ENCODE measurements around the gene HTR2C. TPM values are rescaled to one million over a fixed set of nuclear protein-coding genes. Genes with fewer than 3 reads are reported as not detected.

The HTR2C gene
- total RNA-seq, 3 donors from 2014 or later = not detected

GRCh38 chrX:114717921-114718320, 134.0 kb downstream of the HTR2C start:
- no peaks in the 10 kb centered on the region for H3K36me3 ChIP-seq (ENCODE audit: low read depth)
- no peak for TF ChIP-seq CTCF (IDR thresholded peaks at IDR 0.05)
- H3K4me3 ChIP-seq = no peak overlapping the region
- DNase-seq (peak in 1 of 3 donors; percentile 1), ATAC-seq (no peak)
- intact Hi-C loops (cut with DNase I, micrococcal nuclease) = no loop called here
- no peaks in the 10 kb centered on the region for H3K4me1 ChIP-seq (ENCODE audit: low read depth)
- H3K9me3 ChIP-seq = no peaks in the 10 kb centered on the region

GRCh38 chrX:114766541-114766940, 182.7 kb downstream of the HTR2C start:
- Histone ChIP-seq H3K36me3 (ENCODE audit: low read depth) (no peaks in the 10 kb centered on the region), H3K9me3 (no peaks in the 10 kb centered on the region), H3K4me3 (no peak overlapping the region), H3K4me1 (ENCODE audit: low read depth) (no peaks in the 10 kb centered on the region)
- TF ChIP-seq CTCF (IDR thresholded peaks at IDR 0.05) = no peak
- DNase-seq = no peak
- intact Hi-C loops (cut with DNase I, micrococcal nuclease) = no loop called here
- no peak for ATAC-seq

- DNase-seq (no peak), ATAC-seq (no peak)
- intact Hi-C loops (cut with DNase I, micrococcal nuclease) = no loop called here
- H3K36me3 ChIP-seq (ENCODE audit: low read depth) = no peaks in the 10 kb centered on the region
- no peak for TF ChIP-seq CTCF (IDR thresholded peaks at IDR 0.05)
- H3K4me1 ChIP-seq (ENCODE audit: low read depth) = no peaks in the 10 kb centered on the region
- no peaks in the 10 kb centered on the region for H3K9me3 ChIP-seq
- H3K4me3 ChIP-seq = no peak overlapping the region
Observed at GRCh38 chrX:114774691-114775090, 190.8 kb downstream of the HTR2C start.

GRCh38 chrX:114782925-114783324, 199.0 kb downstream of the HTR2C start:
- TF ChIP-seq CTCF (IDR thresholded peaks at IDR 0.05) = no peak
- ATAC-seq (no peak), DNase-seq (no peak)
- Histone ChIP-seq H3K36me3 (ENCODE audit: low read depth) (no peaks in the 10 kb centered on the region), H3K4me3 (no peak overlapping the region), H3K9me3 (no peaks in the 10 kb centered on the region), H3K4me1 (ENCODE audit: low read depth) (no peaks in the 10 kb centered on the region)
- intact Hi-C loops (cut with DNase I, micrococcal nuclease) = no loop called here

GRCh38 chrX:114787061-114787460, 203.2 kb downstream of the HTR2C start:
- ATAC-seq = no peak
- no peak for TF ChIP-seq CTCF (IDR thresholded peaks at IDR 0.05)
- intact Hi-C loops (cut with DNase I, micrococcal nuclease) = no loop called here
- no peak overlapping the region for H3K4me3 ChIP-seq
- H3K4me1 ChIP-seq (ENCODE audit: low read depth) = no peaks in the 10 kb centered on the region
- no peaks in the 10 kb centered on the region for H3K9me3 ChIP-seq
- DNase-seq = no peak
- H3K36me3 ChIP-seq (ENCODE audit: low read depth) = no peaks in the 10 kb centered on the region

- TF ChIP-seq CTCF (IDR thresholded peaks at IDR 0.05) = no peak
- ATAC-seq (no peak), DNase-seq (no peak)
- intact Hi-C loops (cut with DNase I, micrococcal nuclease) = no loop called here
- no peaks in the 10 kb centered on the region for H3K9me3 ChIP-seq
- H3K4me1 ChIP-seq (ENCODE audit: low read depth) = no peaks in the 10 kb centered on the region
- H3K36me3 ChIP-seq (ENCODE audit: low read depth) = no peaks in the 10 kb centered on the region
- H3K4me3 ChIP-seq = no peak overlapping the region
Observed at GRCh38 chrX:114797494-114797893, 213.6 kb downstream of the HTR2C start.
